PFSK-1 (cell line): ENCODE data around the gene NFE2L3.

Experiments
- FOXP2 ChIP-seq: optimal IDR thresholded peaks from 2 replicates; pipeline ENCODE3; 2011; ENCODE audit warnings: borderline replicate concordance, control low read depth, inconsistent platforms; ENCODE audit not compliant: insufficient read depth; ENCODE audit errors: extremely low read length, extremely low read depth
- POLR2AphosphoS5 ChIP-seq: IDR thresholded peaks from 2 replicates; pipeline ENCODE4 v1.6.1; 2012; ENCODE audit warnings: low read depth, mild to moderate bottlenecking, control low read depth, low read length, moderate library complexity
- REST ChIP-seq, 2 experiments: IDR thresholded peaks; 2 replicates each; pipeline versions ENCODE4 v1.6.1 to v1.8.0; 2011 to 2012; ENCODE audit warnings: low read depth in 2 of 2, low read length in 2 of 2, control low read depth in 1 of 2, inconsistent platforms in 1 of 2, mild to moderate bottlenecking in 1 of 2, moderate library complexity in 1 of 2; ENCODE audit not compliant: insufficient read depth in 1 of 2
- SIN3A ChIP-seq: IDR thresholded peaks from 2 replicates; pipeline ENCODE4 v1.6.1; 2012; ENCODE audit warnings: mild to moderate bottlenecking, low read length, moderate library complexity, borderline replicate concordance; ENCODE audit not compliant: insufficient read depth
- TAF1 ChIP-seq: IDR thresholded peaks from 2 replicates; pipeline ENCODE4 v1.6.1; 2012; ENCODE audit warnings: low read length, control low read depth, borderline replicate concordance; ENCODE audit not compliant: insufficient read depth

NFE2L3 gene

GRCh38 chr7:26185844-26186180 lies 33.8 kb downstream of the NFE2L3 start:
- TF ChIP-seq POLR2AphosphoS5 (no peak), FOXP2 (no peak), SIN3A (no peak), REST (IDR thresholded peaks at IDR 0.05; ENCODE audit: insufficient read depth in 1 of 2, low read depth in 2 of 2, low read length in 2 of 2) (no peak), TAF1 (no peak)

GRCh38 chr7:26186364-26187311 lies 34.6 kb downstream of the NFE2L3 start:
- TF ChIP-seq TAF1: no peak
- no peak for TF ChIP-seq FOXP2
- no peak for TF ChIP-seq REST (IDR thresholded peaks at IDR 0.05; ENCODE audit: insufficient read depth in 1 of 2, low read depth in 2 of 2, low read length in 2 of 2)
- TF ChIP-seq POLR2AphosphoS5: no peak; the same call in none of the 2 replicates
- TF ChIP-seq SIN3A: no peak

GRCh38 chr7:26187380-26188205 lies 35.6 kb downstream of the NFE2L3 start:
- TF ChIP-seq POLR2AphosphoS5 (peak; percentile 75), TAF1 (0 out of 2 replicates have a peak, but pooled peaks have one; percentile 25), SIN3A (peak; percentile 68; the same call in 1 of the 2 replicates), FOXP2 (no peak), REST (IDR thresholded peaks at IDR 0.05; ENCODE audit: insufficient read depth in 1 of 2, low read depth in 2 of 2, low read length in 2 of 2) (no peak)

GRCh38 chr7:26188206-26188956 lies 36.4 kb downstream of the NFE2L3 start:
- TF ChIP-seq FOXP2: no peak
- TF ChIP-seq POLR2AphosphoS5: peak; percentile 1
